Stomach (tissue), 9 donors: ENCODE measurements around the gene BCAS2. TPM values are rescaled to one million over a fixed set of nuclear protein-coding genes. Genes with fewer than 3 reads are reported as not detected.

Source experiments
- DNase-seq, 2 donors: peaks; one replicate each; pipeline versions ENCODE4 v3.0.0 to v3.0.0-alpha.2; 2013 to 2019
- H3K27ac ChIP-seq, 5 donors: fragments of 200-600 bp in 4 of 5; sonication (generic) in 4 of 5; one replicate each; pipeline ENCODE4 v1.5.1; 2013 to 2019; ENCODE audit warnings: mild to moderate bottlenecking in 1 of 5, moderate library complexity in 1 of 5
- H3K27me3 ChIP-seq, 3 donors: fragments of 200-600 bp; sonication (generic); one replicate each; pipeline ENCODE4 v1.5.1; 2017 to 2019; ENCODE audit warnings: mixed run types in 1 of 3
- H3K36me3 ChIP-seq, 4 donors: fragments of 200-600 bp; sonication (generic); 1 replicate in 3 of 4; 2 replicates in 1 of 4; pipeline ENCODE4 v1.5.1; 2016 to 2019
- H3K4me1 ChIP-seq, 4 donors: fragments of 200-600 bp; sonication (generic); one replicate each; pipeline ENCODE4 v1.5.1; 2016 to 2019
- H3K4me3 ChIP-seq, 4 donors: fragments of 200-600 bp; sonication (generic) in 3 of 4; one replicate each; pipeline ENCODE4 v1.5.1; 2016 to 2019; ENCODE audit warnings: mild to moderate bottlenecking in 1 of 4
- H3K9me3 ChIP-seq, 4 donors: fragments of 200-600 bp; sonication (generic); one replicate each; pipeline ENCODE4 v1.5.1; 2016 to 2019
- CTCF ChIP-seq, 7 experiments: fragments of 450-650 bp in 4 of 7; fragments of 200-600 bp in 3 of 7; sonication (generic) in 3 of 7; IDR thresholded peaks; one replicate each; pipeline ENCODE4 v1.5.1; 2016 to 2019; ENCODE audit warnings: antibody characterized with exemption in 7 of 7, control low read depth in 2 of 7, mild to moderate bottlenecking in 1 of 7
- EP300 ChIP-seq: sonication (generic); formaldehyde crosslinking; IDR thresholded peaks from one replicate; pipeline ENCODE4 v1.6.1; 2017; ENCODE audit warnings: antibody characterized with exemption
- POLR2A ChIP-seq, 4 donors: fragments of 450-650 bp; IDR thresholded peaks; one replicate each; pipeline ENCODE4 v1.6.1; 2016; ENCODE audit warnings: antibody characterized with exemption in 4 of 4, control low read depth in 2 of 4, mild to moderate bottlenecking in 1 of 4, moderate library complexity in 1 of 4
- POLR2AphosphoS5 ChIP-seq, 3 donors: sonication (generic); formaldehyde crosslinking; IDR thresholded peaks; one replicate each; pipeline ENCODE4 v1.6.1; 2016; ENCODE audit warnings: antibody characterized with exemption in 3 of 3
- WGBS, 5 donors: extraction: QIAGEN DNeasy Blood & Tissue Kit in 3 of 5; methylation state at CpG; one replicate each; pipeline versions ENCODE4 v1.1.5 to v1.1.7; 2013 to 2018; 5-methylcytosine and 5-hydroxymethylcytosine counted together
- intact Hi-C: fragments of 100-400 bp; cut with DNase I; formaldehyde crosslinking; loops from one replicate; pipeline ENCODE4 v1.15.1; 2023; ENCODE audit warnings: low total_unique reads
- polyA plus RNA-seq, 3 donors: library from polyadenylated mRNA; stranded (reverse); fragments of 200-250 nt; gene quantifications; one replicate each; pipeline ENCODE4 v1.2.3, GENCODE V29; 2013
- total RNA-seq, 5 donors: library from RNA; depleted of rRNA; stranded (reverse); fragments of >200 nt; gene quantifications; one replicate each; pipeline versions ENCODE4 v1.1.0 to v1.2.3, GENCODE V29; 2014 to 2016
- donor health status: healthy with polysubstance abuse.
- donor health status: Bipolar disorder and iron deficiency.
- donor health status: healthy.

Gene BCAS2
- total and polyA plus RNA-seq, 8 donors, result 4.3 to 54.8 (median 34.9) TPM

GRCh38 chr1:114620419-114620818 is 39.0 kb upstream of the BCAS2 start:
- intact Hi-C loops, result no loop called here
- 76 to 91% (median 83%) methylated on average over 2 of the region's 2 CpGs for WGBS, 5 donors
- TF ChIP-seq POLR2AphosphoS5 (IDR thresholded peaks at IDR 0.05) (no peak), POLR2A (IDR thresholded peaks at IDR 0.05) (no peak)

GRCh38 chr1:114618606-114619005 is 37.2 kb upstream of the BCAS2 start:
- Histone ChIP-seq H3K9me3 (no peaks in the 10 kb centered on the region), H3K4me3 (no peak overlapping the region), H3K36me3 (peaks cover 0 to 40% (median 28%) of the 10 kb centered on the region in 4 donors), H3K4me1 (no peaks in the 10 kb centered on the region), H3K27me3 (no peaks in the 10 kb centered on the region), H3K27ac (no peak overlapping the region)
- intact Hi-C loops, result no loop called here
- TF ChIP-seq CTCF (IDR thresholded peaks at IDR 0.05) (no peak), EP300 (no peak), POLR2AphosphoS5 (IDR thresholded peaks at IDR 0.05) (no peak), POLR2A (IDR thresholded peaks at IDR 0.05) (no peak)
- no peak for DNase-seq

More at GRCh38 chr1:114620419-114620818, 39.0 kb upstream of the BCAS2 start:
- H3K36me3 ChIP-seq, result peaks cover 0 to 36% (median 25%) of the 10 kb centered on the region in 4 donors
- no peaks in the 10 kb centered on the region for H3K9me3 ChIP-seq
- no peak for DNase-seq
- no peak overlapping the region for H3K4me3 ChIP-seq
- H3K27me3 ChIP-seq, result no peaks in the 10 kb centered on the region
- H3K27ac ChIP-seq, result no peak overlapping the region
- H3K4me1 ChIP-seq, result no peaks in the 10 kb centered on the region

- no peak for DNase-seq
- Histone ChIP-seq H3K9me3 (no peaks in the 10 kb centered on the region), H3K36me3 (peaks cover 0 to 36% (median 25%) of the 10 kb centered on the region in 4 donors), H3K27ac (no peak overlapping the region), H3K4me3 (no peak overlapping the region), H3K27me3 (no peaks in the 10 kb centered on the region), H3K4me1 (no peaks in the 10 kb centered on the region)
- intact Hi-C loops, result no loop called here
- 85 to 96% (median 93%) methylated on average over 9 of the region's 9 CpGs for WGBS, 5 donors
- TF ChIP-seq CTCF (IDR thresholded peaks at IDR 0.05), result no peak
- TF ChIP-seq POLR2A (IDR thresholded peaks at IDR 0.05), result no peak
- no peak for TF ChIP-seq POLR2AphosphoS5 (IDR thresholded peaks at IDR 0.05)
- TF ChIP-seq EP300, result no peak
Observed at GRCh38 chr1:114610546-114611245, 29.3 kb upstream of the BCAS2 start.

- no peaks in the 10 kb centered on the region for H3K9me3 ChIP-seq
- 85 to 94% (median 90%) methylated on average over 2 of the region's 2 CpGs for WGBS, 5 donors
- TF ChIP-seq POLR2A (IDR thresholded peaks at IDR 0.05), result no peak
- no peak for TF ChIP-seq CTCF (IDR thresholded peaks at IDR 0.05)
- TF ChIP-seq EP300, result no peak
- TF ChIP-seq POLR2AphosphoS5 (IDR thresholded peaks at IDR 0.05), result no peak
- H3K27me3 ChIP-seq, result no peaks in the 10 kb centered on the region
- intact Hi-C loops, result no loop called here
- peaks cover 0 to 40% (median 29%) of the 10 kb centered on the region in 4 donors for H3K36me3 ChIP-seq
- no peak for DNase-seq
- no peak overlapping the region for H3K4me3 ChIP-seq
- no peaks in the 10 kb centered on the region for H3K4me1 ChIP-seq
- no peak overlapping the region for H3K27ac ChIP-seq
Observed at GRCh38 chr1:114609826-114610225, 28.4 kb upstream of the BCAS2 start.

- Histone ChIP-seq H3K27ac (no peak overlapping the region), H3K4me3 (no peak overlapping the region), H3K27me3 (no peaks in the 10 kb centered on the region), H3K9me3 (no peaks in the 10 kb centered on the region), H3K4me1 (no peaks in the 10 kb centered on the region), H3K36me3 (peaks cover 0 to 48% (median 28%) of the 10 kb centered on the region in 4 donors)
- intact Hi-C loops, result no loop called here
- TF ChIP-seq POLR2AphosphoS5 (IDR thresholded peaks at IDR 0.05), result no peak
- no peak for TF ChIP-seq EP300
- TF ChIP-seq CTCF (IDR thresholded peaks at IDR 0.05), result no peak
- no peak for TF ChIP-seq POLR2A (IDR thresholded peaks at IDR 0.05)
- 88 to 94% (median 91%) methylated on average over 3 of the region's 3 CpGs for WGBS, 5 donors
- no peak for DNase-seq
Observed at GRCh38 chr1:114609026-114609425, 27.6 kb upstream of the BCAS2 start.
